Measurements from ENCODE around the gene ELFN1.

- no peak for TF ChIP-seq CTCF (IDR thresholded peaks at IDR 0.05; ENCODE audit: insufficient read depth, low read length)
- no peak for TF ChIP-seq POLR2AphosphoS5 (IDR thresholded peaks at IDR 0.05; ENCODE audit: low read depth)
- TF ChIP-seq GABPA (IDR thresholded peaks at IDR 0.05; ENCODE audit: low read depth) = no peak
These were observed 15.2 kb upstream of the ELFN1 start for GRCh38 chr7:1654738-1655475.
